HG03025 (cell line): Measurements from ENCODE around the gene PCDHGB3.
"Not testable (repeated sequence)": the region's sequence is repeated elsewhere in the genome, so short reads cannot be mapped to it uniquely, and the experiment has no call there.

Experiments used
- ATAC-seq: cut with Tn5 transposase; IDR thresholded peaks from one replicate; pipeline ENCODE4 v1.9.1; 2021; ENCODE audit warnings: mild to moderate bottlenecking, moderate library complexity; ENCODE audit not compliant: unreplicated experiment, low FRiP score

Gene PCDHGB3

DNA sequence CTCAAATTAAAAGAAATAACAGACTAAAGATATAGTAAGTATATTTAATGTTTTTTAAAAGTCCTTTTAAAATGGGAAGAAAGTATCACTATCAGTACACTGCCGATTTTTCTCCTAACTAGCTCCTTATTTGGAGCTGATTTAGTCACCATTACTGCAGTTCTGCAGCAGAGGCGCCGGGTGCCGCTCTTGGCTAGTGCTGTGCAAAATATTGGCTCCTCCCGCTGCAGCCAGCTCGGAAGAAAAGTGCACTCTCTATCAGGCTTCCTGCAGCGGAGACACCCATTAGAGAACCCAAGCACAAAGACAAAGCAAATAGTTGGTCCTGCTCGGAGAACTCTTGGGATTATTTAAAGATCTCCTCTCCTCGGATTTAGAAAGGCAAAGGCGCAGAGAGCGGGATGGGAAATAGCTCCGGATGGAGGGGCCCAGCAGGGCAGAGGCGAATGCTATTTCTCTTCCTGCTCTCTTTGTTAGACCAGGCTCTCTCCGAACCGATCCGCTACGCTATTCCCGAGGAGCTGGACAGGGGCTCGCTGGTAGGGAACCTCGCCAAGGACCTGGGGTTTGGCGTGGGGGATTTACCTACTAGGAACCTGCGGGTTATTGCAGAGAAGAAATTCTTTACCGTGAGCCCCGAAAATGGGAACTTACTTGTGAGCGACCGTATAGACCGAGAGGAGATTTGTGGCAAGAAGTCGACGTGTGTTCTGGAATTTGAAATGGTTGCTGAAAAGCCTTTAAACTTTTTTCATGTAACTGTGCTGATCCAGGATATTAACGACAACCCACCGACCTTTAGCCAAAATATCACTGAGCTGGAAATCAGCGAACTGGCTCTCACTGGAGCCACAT lies at the start of gene PCDHGB3:
TSS of gene PCDHGB3 (plus strand) at position 249 of the 855 bp plus-strand sequence. CDS start at position 402, 153 bp downstream.
- ATAC-seq = peak; percentile 99

DNA sequence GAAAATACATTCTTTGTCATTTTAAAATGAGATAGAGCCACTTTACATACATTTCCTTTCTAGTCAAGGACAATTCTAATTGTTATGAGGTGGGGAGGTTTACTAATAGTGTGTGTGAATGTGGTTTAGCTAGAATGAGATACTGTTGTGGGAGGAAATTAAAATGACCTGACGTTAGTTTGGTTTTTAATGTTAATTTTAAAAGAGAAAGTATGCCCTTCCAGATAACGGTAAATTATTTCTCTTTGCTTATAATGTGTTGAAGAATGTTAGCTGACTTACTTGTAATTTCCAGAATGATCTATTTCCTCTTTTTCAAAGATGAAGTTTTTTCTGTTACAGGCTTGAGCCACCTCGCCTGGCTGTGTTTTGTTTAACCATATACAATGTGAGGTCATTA lies 47.8 kb upstream of the PCDHGB3 start:
- ATAC-seq = no peak

DNA sequence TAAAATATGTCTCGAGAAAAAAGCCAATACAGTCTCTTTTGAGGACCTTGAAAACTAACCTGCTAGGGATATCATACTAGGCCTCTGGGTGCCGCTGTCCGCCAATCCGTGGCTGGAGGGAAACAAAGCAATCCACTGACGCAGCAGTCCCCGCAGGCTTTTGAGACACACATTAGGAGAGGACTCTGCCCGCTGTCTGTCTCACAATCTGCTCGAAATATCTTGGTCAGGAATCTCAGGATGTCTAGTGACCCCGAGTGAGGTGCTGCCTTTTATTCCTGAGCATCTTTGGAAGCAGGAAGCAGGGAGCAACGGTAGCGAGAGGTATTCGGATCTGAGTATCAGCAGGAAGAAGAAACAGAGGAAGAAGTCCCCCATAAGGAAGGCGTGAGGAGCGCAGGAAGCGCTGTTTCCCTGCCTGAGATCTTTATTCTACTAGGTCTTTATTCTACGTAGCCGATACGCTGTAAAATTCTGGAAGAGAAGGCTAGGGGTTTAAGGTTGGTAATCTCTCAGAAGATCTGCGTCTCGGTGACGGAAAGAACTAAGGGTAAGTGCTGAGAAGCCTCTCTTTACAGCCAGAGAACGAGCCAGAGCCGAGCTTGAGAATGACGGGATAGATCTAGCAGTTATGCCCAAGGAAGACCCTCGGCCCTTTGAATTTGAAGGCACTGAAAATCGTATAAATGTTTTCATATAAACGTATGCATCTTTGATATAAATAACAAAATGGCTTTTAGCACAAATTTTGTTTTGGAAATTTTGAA lies 43.8 kb upstream of the PCDHGB3 start:
- ATAC-seq = peak; percentile 88

DNA sequence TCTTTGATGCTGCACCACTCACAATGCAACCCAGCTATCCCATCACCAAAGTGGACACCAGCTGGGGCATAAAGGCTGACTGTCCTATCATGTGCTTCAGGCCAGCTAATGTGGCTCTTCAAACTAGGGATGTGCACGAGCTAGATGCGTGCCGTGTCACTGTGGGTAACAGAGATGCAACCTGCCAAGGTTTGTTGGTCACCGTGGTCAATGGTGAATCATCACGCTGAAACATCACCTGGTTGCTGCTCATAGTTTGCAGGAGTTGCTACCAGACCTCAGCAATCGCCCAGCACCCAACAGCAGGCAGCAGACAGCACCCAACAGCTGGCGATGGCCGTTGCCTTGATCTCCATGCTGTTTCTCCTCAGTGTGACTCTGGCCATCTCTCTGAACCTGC lies 41.8 kb upstream of the PCDHGB3 start:
- no peak for ATAC-seq

DNA sequence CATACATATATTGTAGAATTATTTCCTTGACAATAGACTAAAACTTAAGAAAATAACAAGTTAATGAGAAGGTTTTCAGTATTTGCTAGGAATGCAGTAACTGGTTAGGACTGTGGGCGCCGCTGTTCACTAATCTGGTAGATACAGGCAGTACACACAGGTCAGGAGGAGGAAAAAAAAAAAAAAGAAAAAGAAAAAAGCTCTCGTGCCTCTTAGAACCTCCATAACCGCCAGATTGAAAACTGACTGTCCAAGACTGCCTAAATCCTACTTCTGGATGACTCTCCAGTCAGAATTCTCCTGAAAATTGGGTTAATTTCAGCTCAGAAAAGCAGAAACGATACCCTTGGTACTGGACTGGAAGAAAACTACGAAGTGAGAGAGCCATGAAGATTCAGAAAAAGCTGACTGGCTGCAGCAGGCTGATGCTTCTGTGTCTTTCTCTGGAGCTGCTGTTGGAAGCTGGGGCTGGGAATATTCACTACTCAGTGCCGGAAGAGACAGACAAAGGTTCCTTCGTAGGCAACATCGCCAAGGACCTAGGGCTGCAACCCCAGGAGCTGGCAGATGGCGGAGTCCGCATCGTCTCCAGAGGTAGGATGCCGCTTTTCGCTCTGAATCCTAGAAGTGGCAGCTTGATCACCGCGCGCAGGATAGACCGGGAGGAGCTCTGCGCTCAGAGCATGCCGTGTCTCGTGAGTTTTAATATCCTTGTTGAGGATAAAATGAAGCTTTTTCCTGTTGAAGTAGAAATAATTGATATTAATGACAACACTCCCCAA lies 39.6 kb upstream of the PCDHGB3 start, which contains the start of gene PCDHGA1:
TSS of gene PCDHGA1 (plus strand) at position 216 of the 782 bp plus-strand sequence.
- ATAC-seq = no peak

DNA sequence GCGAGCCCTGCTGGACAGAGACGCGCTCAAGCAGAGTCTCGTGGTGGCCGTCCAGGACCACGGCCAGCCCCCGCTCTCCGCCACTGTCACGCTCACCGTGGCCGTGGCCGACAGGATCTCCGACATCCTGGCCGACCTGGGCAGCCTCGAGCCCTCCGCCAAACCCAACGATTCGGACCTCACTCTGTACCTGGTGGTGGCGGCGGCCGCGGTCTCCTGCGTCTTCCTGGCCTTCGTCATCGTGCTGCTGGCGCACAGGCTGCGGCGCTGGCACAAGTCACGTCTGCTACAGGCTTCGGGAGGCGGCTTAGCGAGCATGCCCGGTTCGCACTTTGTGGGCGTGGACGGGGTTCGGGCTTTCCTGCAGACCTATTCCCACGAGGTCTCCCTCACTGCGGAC lies 37.5 kb upstream of the PCDHGB3 start:
- not testable (repeated sequence) for ATAC-seq

DNA sequence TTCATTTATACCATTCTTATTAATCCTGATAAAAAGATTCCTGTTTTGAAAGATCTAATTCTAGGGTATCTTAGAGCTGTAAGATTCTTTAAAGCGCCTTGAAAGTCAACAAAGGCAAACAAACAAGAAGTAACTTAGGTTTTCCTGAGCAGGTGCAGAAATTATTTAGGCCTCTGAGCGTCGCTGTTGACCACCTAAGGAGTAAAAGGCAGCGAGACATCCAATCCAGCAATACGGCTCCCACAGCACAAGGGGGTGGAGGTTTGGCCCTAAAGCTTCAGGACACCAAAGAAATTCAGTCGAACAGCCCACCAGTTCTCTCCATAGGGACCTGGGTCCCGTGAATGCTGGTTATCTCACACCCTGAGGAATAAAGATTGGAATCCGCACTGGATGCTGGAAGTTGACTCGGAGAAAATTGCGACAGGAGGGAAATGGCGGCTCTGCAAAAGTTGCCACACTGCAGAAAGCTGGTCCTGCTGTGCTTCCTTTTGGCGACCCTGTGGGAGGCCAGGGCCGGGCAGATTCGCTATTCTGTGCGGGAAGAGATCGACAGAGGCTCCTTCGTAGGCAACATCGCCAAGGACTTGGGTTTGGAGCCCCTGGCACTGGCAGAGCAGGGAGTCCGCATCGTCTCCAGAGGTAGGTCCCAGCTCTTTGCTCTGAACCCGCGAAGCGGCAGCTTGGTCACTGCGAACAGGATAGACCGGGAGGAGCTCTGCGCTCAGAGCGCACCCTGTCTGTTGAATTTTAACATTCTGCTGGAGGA lies 31.3 kb upstream of the PCDHGB3 start, which contains the start of gene PCDHGA2:
TSS of gene PCDHGA2 (plus strand) at position 223 of the 769 bp plus-strand sequence.
- ATAC-seq = no peak

DNA sequence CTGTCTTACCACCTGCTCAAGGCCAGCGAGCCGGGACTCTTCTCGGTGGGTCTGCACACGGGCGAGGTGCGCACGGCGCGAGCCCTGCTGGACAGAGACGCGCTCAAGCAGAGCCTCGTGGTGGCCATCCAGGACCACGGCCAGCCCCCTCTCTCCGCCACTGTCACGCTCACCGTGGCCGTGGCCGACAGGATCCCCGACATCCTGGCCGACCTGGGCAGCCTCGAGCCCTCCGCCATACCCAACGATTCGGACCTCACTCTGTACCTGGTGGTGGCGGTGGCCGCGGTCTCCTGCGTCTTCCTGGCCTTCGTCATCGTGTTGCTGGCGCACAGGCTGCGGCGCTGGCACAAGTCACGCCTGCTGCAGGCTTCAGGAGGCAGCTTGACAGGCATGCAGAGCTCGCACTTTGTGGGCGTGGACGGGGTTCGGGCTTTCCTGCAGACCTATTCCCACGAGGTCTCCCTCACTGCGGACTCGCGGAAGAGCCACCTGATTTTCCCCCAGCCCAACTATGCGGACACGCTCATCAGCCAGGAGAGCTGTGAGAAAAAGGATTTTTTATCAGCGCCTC lies 29.2 kb upstream of the PCDHGB3 start:
- ATAC-seq = not testable (repeated sequence)

DNA sequence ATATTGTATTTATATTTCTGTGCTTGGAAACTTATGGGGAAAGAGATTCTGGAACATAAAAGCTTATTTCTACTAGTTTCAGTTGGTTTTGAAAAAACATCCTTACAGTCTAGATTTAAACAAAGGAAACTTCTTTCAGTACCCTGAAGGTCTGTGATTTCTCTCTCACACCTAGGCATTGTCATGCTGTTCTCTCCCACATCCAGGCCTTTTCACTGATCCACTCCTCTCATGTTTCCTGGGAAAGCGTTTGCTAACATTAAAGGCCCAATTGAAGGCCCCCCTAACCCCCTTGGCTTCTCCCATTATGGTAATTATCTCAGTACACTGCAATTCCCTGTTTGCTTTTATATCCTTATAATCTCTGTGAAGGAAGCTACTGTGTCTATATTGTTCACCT lies 27.3 kb upstream of the PCDHGB3 start:
- ATAC-seq = no peak

DNA sequence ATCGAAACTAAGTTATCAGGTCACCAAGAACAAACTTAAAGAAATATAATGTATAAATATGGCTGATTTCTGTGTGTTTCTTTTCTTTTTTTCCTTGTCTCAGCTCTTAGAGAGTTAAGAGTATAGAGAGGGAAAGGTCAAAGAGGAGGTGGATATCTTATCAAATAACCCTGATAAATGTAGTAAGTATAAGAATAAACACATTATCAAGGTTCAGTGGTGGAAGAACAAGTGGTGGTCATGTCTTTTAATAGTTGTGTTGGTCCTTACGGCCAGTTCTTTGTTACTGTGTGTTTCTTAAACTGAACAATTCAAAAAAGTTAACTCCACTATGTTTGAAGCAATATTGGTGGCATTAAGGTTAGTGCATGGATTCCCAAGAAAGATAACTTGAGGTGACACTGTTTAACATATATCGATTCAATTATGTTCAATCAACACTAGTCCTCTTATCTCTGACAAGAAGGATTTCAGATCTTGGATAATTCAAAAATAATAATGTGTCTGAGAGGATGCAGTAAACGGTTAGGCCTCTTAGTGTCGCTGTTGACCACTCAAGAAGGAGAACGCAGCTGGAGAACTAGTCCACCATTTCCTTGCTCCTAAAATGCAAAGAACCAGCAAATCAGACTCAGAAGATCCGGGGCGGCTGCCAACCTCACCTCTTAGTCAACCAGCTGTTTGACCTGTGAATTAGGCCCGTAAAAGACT lies 26.6 kb upstream of the PCDHGB3 start, which contains the start of gene PCDHGA3:
TSS of gene PCDHGA3 (plus strand) at position 588 of the 711 bp plus-strand sequence. CDS start 205 bp downstream, outside the sequence.
- no peak for ATAC-seq

DNA sequence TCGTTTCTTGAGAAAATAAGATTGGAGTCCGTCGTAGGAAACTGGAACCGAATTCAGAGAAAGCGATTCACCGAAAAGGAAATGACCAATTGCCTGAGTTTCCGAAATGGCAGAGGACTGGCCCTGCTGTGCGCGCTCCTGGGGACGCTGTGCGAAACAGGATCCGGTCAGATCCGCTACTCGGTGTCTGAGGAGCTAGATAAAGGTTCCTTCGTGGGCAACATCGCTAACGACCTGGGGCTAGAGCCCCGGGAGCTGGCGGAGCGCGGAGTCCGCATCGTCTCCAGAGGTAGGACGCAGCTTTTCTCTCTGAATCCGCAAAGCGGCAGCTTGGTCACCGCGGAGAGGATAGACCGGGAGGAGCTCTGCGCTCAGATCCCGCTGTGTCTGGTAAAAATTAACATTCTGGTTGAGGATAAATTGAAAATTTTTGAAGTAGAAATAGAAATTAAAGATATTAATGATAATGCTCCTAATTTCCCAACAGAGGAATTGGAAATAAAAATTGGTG lies 26.0 kb upstream of the PCDHGB3 start:
- ATAC-seq = no peak

DNA sequence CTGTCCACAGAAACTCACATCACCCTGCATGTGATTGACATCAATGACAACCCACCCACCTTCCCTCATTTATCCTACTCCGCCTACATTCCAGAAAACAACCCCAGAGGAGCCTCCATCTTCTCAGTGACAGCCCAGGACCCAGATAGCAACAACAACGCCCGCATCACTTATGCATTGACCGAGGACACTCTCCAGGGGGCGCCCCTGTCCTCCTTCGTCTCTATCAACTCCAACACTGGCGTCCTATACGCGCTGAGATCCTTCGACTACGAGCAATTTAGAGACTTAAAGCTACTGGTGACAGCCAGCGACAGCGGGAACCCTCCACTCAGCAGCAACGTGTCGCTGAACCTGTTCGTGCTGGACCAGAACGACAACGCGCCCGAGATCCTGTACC lies 24.7 kb upstream of the PCDHGB3 start:
- ATAC-seq = no peak

DNA sequence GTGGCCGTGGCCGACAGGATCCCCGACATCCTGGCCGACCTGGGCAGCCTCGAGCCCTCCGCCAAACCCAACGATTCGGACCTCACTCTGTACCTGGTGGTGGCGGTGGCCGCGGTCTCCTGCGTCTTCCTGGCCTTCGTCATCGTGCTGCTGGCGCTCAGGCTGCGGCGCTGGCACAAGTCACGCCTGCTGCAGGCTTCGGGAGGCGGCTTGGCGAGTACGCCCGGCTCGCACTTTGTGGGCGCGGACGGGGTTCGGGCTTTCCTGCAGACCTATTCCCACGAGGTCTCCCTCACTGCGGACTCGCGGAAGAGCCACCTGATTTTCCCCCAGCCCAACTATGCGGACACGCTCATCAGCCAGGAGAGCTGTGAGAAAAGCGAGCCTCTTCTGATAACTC lies 24.0 kb upstream of the PCDHGB3 start:
- ATAC-seq = not testable (repeated sequence)

DNA sequence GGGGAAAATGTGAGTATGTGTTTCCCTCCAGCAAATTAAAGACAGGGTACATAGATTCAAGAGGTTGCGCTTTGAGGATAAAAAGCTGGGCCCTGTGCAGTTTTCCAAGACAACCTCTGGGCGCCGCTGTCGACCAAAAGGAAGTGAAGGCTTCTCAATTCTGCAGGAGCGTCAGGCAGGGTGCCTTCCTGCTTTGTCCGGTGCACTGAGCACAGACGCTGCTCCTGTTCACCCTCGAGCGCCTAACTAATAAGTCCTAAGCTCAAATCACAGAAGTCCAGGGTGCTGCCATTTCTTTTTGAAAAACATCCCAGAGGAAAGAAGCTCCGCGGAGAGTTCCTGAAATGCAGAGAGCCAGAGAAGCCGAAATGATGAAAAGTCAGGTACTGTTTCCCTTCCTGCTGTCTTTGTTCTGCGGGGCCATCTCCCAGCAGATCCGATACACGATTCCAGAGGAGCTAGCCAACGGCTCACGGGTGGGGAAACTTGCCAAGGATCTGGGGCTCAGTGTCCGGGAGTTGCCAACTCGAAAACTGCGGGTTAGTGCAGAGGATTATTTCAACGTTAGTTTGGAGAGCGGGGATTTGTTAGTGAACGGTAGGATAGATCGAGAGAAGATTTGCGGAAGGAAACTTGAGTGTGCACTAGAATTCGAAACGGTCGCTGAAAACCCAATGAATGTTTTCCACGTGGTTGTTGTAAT lies 20.0 kb upstream of the PCDHGB3 start, which contains the start of gene PCDHGB1:
TSS of gene PCDHGB1 (plus strand) at position 183 of the 703 bp plus-strand sequence. CDS start at position 345, 162 bp downstream.
- ATAC-seq = no peak

DNA sequence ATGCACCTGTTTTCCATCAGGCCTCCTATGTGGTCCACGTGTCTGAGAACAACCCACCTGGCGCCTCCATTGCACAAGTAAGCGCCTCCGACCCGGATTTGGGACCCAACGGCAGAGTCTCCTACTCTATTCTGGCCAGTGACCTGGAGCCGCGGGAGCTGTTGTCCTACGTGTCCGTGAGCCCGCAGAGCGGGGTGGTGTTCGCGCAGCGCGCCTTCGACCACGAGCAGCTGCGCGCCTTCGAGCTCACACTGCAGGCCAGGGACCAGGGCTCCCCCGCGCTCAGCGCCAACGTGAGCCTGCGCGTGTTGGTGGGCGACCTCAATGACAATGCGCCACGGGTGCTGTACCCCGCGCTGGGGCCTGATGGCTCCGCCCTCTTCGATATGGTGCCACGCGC lies 18.5 kb upstream of the PCDHGB3 start:
- ATAC-seq = no peak

DNA sequence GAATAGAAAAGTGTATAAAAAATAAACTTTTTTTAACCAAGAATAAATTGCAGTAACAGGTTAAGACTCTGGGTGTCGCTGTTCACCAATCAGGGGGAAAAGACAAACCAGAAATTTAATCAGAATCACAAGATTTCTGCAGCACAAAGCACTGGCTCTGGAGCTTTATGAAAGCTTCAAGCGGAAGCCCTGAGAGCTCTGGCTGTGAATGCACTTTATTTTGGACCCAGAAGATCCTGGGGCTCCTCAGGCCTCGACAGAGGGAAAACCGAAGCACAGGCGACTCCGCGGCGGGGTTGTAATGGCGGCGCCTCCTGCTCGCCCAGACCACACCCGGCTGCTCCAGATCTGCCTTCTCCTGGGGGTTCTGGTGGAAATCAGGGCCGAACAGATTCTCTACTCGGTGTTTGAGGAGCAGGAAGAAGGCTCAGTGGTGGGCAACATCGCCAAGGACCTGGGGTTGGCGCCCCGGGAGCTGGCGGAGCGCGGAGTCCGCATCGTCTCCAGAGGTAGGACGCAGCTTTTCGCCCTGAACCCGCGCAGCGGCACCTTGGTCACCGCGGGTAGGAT lies 15.1 kb upstream of the PCDHGB3 start, which contains the start of gene PCDHGA4:
TSS of gene PCDHGA4 (plus strand) at position 122 of the 570 bp plus-strand sequence. CDS start at position 209, 87 bp downstream.
- ATAC-seq = no peak

DNA sequence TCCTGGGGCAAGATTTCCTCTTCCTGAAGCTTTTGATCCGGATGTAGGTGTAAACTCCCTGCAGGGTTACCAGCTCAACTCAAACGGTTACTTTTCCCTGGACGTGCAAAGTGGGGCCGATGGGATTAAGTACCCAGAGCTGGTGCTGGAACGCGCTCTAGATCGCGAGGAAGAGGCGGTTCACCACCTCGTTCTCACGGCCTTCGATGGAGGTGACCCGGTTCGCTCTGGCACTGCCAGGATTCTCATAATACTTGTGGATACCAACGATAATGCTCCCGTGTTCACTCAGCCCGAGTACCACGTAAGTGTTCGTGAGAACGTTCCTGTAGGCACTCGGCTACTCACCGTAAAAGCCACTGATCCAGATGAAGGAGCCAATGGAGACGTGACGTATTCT lies 14.4 kb upstream of the PCDHGB3 start:
- ATAC-seq = no peak
